ENCODE data around the gene PROX1.

The PROX1 gene, protein sequence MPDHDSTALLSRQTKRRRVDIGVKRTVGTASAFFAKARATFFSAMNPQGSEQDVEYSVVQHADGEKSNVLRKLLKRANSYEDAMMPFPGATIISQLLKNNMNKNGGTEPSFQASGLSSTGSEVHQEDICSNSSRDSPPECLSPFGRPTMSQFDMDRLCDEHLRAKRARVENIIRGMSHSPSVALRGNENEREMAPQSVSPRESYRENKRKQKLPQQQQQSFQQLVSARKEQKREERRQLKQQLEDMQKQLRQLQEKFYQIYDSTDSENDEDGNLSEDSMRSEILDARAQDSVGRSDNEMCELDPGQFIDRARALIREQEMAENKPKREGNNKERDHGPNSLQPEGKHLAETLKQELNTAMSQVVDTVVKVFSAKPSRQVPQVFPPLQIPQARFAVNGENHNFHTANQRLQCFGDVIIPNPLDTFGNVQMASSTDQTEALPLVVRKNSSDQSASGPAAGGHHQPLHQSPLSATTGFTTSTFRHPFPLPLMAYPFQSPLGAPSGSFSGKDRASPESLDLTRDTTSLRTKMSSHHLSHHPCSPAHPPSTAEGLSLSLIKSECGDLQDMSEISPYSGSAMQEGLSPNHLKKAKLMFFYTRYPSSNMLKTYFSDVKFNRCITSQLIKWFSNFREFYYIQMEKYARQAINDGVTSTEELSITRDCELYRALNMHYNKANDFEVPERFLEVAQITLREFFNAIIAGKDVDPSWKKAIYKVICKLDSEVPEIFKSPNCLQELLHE

DNA sequence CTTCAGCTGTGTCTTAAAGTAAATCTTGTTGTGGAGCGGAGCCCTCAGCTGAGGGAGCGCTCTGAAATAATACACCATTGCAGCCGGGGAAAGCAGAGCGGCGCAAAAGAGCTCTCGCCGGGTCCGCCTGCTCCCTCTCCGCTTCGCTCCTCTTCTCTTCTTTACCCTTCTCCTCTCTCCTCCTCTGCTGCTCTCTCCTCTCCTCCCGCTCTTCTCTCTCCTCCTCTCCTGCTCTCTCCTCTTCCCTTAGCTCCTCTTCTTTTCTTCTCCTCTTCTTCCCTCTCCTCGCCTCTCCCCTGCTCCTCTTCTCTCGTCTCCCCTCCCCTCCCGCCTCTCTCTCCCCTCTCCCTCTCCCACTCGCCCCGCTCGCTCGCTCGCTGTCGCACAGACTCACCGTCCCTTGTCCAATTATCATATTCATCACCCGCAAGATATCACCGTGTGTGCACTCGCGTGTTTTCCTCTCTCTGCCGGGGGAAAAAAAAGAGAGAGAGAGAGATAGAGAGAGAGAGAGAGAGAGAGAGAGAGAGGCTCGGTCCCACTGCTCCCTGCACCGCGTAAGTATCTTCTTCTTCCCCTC, at the start of gene PROX1:
PROX1 (plus strand) TSS at position 47 of the 580 bp plus-strand sequence. CDS start 8,563 bp downstream, outside the sequence.
- DNase-seq, result peak; percentile 77

GRCh38 chr1:213938776-213939175, 49.0 kb upstream of the PROX1 start:
- DNase-seq, result no peak

DNA sequence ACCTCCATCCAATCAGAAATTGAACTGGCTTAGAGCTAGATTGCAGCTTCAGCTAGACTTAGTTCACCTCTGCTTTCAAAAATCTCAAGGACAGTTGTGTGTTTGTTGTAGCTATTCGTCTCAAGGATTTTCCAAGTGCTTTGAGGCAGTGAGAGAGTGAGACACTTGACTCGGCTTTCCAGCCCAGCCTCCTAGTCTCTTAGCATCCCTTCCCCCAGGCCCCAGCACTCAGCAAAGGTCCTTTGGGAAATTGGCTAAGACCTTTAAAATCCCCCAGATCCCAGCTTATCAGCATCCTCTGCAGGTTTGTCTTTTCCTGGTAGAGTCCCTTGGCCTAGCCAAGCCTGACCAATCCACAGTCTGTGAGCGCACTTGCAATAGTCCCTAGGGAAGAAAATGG, 47.9 kb upstream of the PROX1 start:
- DNase-seq, result no peak

DNA sequence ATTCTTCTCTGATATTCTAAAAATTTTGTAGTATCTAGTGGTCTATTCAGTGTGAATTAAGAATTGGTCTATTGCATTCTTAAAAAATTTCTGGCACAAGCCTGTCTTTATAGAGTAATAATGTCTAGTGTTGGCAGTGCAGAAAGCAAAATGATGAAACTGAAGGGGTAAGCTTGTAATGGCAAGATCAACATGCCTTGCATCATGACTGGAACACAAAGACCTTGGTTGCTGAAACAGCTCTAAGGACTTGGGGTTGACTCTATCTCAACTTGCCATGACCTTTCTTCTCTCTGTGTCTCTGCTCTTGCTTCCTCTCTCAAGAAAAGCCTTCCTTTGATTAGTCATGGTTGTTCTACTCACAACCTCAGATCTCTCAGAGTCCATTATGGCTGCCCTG, 46.8 kb upstream of the PROX1 start:
- no peak for DNase-seq

DNA sequence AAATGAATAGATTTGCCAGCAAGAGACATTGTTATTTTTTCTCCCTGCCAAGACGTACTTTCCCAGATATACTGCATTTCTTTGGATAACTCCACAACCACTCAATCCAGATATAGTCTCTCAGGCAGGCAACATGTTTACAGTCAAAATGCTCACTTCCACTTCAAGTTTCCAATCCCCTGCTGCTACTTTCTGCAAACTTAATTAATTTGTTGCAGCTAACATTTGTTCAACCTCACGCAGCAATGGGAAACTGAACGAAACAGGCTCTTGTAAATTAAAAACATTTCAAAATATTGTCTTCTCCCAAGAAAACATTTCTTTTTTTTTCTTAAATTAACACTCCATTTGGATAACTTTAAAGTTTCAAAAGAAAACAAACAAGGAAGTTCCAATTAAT, 45.7 kb upstream of the PROX1 start:
- DNase-seq, result no peak

GRCh38 chr1:213947200-213947801, 40.5 kb upstream of the PROX1 start:
- DNase-seq, result no peak

DNA sequence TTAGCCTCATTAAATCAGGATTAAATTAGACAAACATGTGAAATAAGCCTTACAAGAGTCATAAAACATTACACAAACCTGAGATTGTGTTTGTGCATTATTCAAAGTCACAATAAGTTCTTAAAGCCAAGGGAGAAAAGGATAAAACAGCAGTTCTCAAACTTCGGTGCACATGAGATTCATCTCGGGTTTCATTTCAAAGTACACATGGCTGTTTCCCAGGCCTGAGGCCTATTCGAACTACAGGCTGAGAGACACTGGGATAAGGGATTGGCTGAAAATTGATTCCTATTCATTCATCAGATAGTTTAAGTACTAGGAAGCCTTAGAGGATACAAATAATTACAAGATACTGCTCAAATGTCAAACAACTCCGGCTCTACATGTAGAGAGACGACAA, 35.9 kb upstream of the PROX1 start:
- DNase-seq, result no peak

- DNase-seq, result no peak
These were observed 34.0 kb upstream of the PROX1 start for GRCh38 chr1:213953806-213954205.

DNA sequence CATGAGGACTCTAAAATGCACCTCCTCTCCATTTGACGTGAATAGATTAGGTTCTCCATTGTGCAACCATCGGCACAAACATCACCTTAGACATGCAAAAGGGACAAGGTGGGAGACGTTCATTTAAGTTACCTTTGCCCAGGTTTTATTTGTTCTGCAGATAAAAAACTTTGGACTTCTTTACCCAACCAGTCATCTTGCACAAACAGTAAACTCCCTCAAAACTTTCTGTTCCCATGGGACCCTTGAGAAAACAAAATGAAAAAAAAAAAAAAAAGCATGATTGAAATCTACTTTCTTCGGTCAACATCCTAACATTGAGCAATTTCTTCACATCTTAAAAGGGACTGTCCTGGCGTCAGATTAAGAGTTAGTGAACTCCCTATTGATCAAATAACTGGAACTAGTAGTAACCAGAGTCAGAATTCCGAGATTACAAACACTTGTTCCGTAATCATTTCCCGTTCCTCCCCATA, 31.4 kb upstream of the PROX1 start:
- no peak for DNase-seq

DNA sequence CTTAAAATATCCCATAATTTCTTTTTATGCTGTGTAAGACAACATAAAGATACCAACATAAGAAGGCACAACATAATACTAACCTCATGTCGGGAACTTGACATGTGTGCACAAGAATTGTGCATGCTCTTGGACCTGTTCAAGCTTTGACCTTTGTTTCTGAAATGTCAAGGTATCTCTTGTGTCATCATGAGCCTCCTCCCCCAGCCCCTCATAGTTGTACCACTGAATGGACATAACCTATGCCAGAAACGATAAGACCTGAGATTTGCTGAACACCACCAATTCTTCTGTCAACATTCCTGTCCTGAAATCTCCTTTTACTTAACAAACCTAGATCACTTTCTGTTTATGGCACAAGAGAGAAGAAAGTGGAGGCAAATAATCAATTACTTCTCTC, 29.4 kb upstream of the PROX1 start:
- no peak for DNase-seq

GRCh38 chr1:213960963-213961362, 26.8 kb upstream of the PROX1 start:
- DNase-seq, result no peak

GRCh38 chr1:213962508-213962907, 25.3 kb upstream of the PROX1 start:
- no peak for DNase-seq

GRCh38 chr1:213966122-213966521, 21.7 kb upstream of the PROX1 start:
- DNase-seq, result no peak

- DNase-seq, result no peak
These were observed 19.5 kb upstream of the PROX1 start for GRCh38 chr1:213968146-213968825.

- no peak for DNase-seq
These were observed 17.7 kb upstream of the PROX1 start for GRCh38 chr1:213969958-213970555.

DNA sequence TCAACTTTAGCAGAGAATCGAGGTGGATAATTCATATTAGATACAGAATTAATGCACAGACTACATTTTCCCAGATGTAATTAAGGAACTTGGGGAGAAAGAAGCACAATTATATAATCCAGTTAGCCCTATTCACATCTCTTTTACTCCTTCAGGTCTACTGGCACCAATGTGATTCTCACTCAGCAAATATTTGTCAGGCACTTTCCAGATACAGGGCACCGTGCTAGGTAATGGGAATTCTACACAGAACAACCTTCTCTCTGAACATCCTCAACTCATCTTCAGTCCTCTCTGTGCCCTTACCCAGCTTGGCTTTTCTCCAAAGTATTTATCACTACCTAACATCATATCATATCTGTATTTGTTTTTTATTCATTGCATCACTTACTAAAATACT, 15.6 kb upstream of the PROX1 start:
- DNase-seq, result no peak

DNA sequence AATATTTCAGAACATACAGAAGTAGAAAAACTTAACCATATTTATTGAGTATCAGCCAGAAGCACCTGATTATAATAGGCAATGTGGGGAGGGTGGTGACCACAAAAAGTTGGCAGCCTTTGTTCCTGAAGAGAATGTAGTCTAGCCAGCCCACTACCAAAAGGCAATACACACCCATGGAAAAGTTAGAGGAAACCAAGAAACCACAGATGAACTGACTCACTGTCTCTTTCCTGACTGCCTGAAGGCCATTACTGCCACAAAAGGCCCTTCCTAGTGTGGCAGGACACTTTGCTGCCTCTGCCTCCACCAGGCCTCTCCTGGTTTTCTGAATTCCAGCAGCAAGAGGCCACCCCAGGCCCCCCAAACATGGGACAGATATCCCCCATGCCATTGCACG, 14.6 kb upstream of the PROX1 start:
- DNase-seq, result no peak

- no peak for DNase-seq
These were observed 10.9 kb upstream of the PROX1 start for GRCh38 chr1:213976665-213977485.

- no peak for DNase-seq
These were observed 10.3 kb upstream of the PROX1 start for GRCh38 chr1:213977486-213977842.

DNA sequence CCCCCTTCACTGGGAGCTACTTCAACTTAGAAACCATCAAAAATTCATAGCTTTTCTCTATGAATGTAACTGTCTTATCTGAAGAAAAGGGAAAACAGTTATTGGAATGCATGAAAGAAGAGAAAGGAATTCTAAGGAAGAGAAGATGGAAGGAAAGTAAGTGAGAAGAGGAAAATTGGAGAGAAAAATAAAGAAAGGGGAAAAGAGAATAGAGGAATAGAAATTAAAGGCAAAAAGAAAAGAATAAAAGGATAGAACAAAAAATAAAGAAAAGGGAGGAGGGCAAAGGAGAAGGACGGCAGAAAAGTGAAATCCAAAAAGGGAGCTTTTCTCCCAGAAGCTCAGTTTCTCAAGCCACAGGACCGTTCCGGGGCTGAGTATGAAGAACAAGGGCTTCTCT, 9.9 kb upstream of the PROX1 start:
- DNase-seq, result no peak

DNA sequence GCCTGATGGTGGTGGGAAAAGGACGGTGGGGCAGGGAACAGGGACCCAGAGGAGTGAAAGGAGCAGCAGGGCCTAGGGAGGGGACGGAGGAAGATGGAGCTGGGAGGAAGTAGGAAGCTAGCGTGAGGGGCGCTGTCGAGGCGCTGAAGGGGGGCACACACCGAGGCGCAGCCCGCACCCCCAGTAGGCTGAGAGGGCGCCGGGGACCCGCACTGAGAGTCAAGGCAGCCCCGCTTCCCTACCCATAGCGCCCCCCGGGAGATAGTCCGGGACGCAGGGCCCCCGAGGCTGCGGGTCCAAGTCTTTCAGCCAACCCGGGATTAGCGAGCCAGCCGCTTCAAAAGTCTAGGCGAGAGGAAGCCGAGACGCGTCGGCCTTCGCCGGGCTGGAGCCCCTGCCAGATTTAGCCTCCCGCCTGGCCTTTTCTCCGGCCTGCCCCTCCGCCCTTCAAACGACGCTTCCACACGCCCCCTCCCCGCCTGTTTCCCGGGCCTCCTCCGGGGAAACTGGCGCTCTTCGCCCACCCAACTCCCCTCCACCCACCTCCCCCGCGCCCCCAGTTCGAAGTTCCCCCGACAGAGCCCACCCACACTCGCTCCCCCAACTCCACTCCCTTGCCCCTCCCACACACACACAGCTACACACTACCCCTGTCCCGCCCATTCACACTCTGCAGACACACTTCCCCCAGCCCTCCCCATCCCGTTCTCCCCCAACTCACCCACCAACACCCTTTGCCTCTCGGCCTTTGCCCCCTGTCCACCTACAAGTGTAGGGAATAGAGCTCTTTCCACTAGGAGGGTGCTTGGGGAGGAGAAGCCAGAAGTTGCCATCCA, 7.8 kb upstream of the PROX1 start:
- DNase-seq, result no peak

Measured in NCI-H2107 (cell line).